Erythroblast (primary cell): ENCODE measurements around the gene TMPRSS15.

Experiments used
- GATA1 ChIP-seq: IDR thresholded peaks from 2 replicates; pipeline ENCODE4 v1.6.1; 2011; ENCODE audit warnings: low read depth, mild to moderate bottlenecking, control low read depth, low read length, moderate library complexity
- POLR2A ChIP-seq: IDR thresholded peaks from 2 replicates; pipeline ENCODE4 v1.6.1; 2011; ENCODE audit warnings: mild to moderate bottlenecking, low read length

GRCh38 chr21:18368205-18368604 is 35.4 kb downstream of the TMPRSS15 start:
- TF ChIP-seq POLR2A (no peak), GATA1 (no peak)
